H9 (cell line): Measurements from ENCODE around the gene UFSP1. TPM values are rescaled to one million over a fixed set of nuclear protein-coding genes. Genes with fewer than 3 reads are reported as not detected.
A peak's percentile ranks its signal among the peaks of the same experiment; 100 is the strongest.

Experiments
- DNase-seq: peaks from one replicate; pipeline ENCODE4 v3.0.0-alpha.2; 2017
- H2AFZ ChIP-seq: one replicate; pipeline ENCODE4 v1.6.1; 2013; ENCODE audit warnings: mild to moderate bottlenecking, low read length, control low read depth, moderate library complexity
- H2AK5ac ChIP-seq: 2 replicates; pipeline ENCODE4 v1.6.1; 2013; ENCODE audit warnings: low read length, control low read depth, mixed read lengths; ENCODE audit not compliant: insufficient read length
- H2BK120ac ChIP-seq: one replicate; pipeline ENCODE4 v1.6.1; 2013; ENCODE audit warnings: low read depth, mild to moderate bottlenecking, low read length, control low read depth, inconsistent platforms; ENCODE audit not compliant: poor library complexity, severe bottlenecking
- H2BK12ac ChIP-seq: 2 replicates; pipeline ENCODE4 v1.6.1; 2013; ENCODE audit warnings: low read length, control low read depth, mixed read lengths, low read depth; ENCODE audit not compliant: insufficient read length
- H2BK15ac ChIP-seq: 2 replicates; pipeline ENCODE4 v1.6.1; 2013; ENCODE audit warnings: low read depth, low read length, control low read depth
- H2BK20ac ChIP-seq: one replicate; pipeline ENCODE4 v1.6.1; 2013; ENCODE audit warnings: low read depth, mild to moderate bottlenecking, low read length, control low read depth, inconsistent platforms; ENCODE audit not compliant: poor library complexity, severe bottlenecking
- H2BK5ac ChIP-seq: 2 replicates; pipeline ENCODE4 v1.6.1; 2013; ENCODE audit warnings: low read length, control low read depth, mixed read lengths; ENCODE audit not compliant: insufficient read length
- H3K14ac ChIP-seq: 2 replicates; pipeline ENCODE4 v1.6.1; 2013; ENCODE audit warnings: low read length, control low read depth; ENCODE audit not compliant: insufficient read depth
- H3K18ac ChIP-seq: 2 replicates; pipeline ENCODE4 v1.6.1; 2013; ENCODE audit warnings: low read depth, mild to moderate bottlenecking, mixed read lengths, low read length, control low read depth; ENCODE audit not compliant: insufficient read length
- H3K23ac ChIP-seq: 2 replicates; pipeline ENCODE4 v1.6.1; 2013; ENCODE audit warnings: low read length, control low read depth, mixed read lengths, low read depth; ENCODE audit not compliant: insufficient read length
- H3K23me2 ChIP-seq: 2 replicates; pipeline ENCODE4 v1.6.1; 2013; ENCODE audit warnings: low read depth, mild to moderate bottlenecking, mixed read lengths, low read length, control low read depth; ENCODE audit not compliant: insufficient read length, poor library complexity, severe bottlenecking
- H3K27ac ChIP-seq: 2 replicates; pipeline ENCODE4 v1.5.1; 2013; ENCODE audit warnings: low read length, control low read depth, mixed read lengths, low read depth; ENCODE audit not compliant: insufficient read length
- H3K27me3 ChIP-seq: 2 replicates; pipeline ENCODE4 v1.6.1; 2013; ENCODE audit warnings: low read length, control low read depth, inconsistent platforms; ENCODE audit not compliant: insufficient read depth
- H3K4ac ChIP-seq: 2 replicates; pipeline ENCODE4 v1.6.1; 2013; ENCODE audit warnings: low read depth, mild to moderate bottlenecking, control low read depth, inconsistent platforms, low read length, moderate library complexity
- H3K4me1 ChIP-seq: 2 replicates; pipeline ENCODE4 v1.6.1; 2013; ENCODE audit warnings: low read length, control low read depth, inconsistent platforms; ENCODE audit not compliant: insufficient read depth
- H3K4me2 ChIP-seq: 2 replicates; pipeline ENCODE4 v1.6.1; 2013; ENCODE audit warnings: low read length, control low read depth, mixed read lengths; ENCODE audit not compliant: insufficient read length, insufficient read depth
- H3K56ac ChIP-seq: 2 replicates; pipeline ENCODE4 v1.6.1; 2013; ENCODE audit warnings: low read depth, mild to moderate bottlenecking, mixed read lengths, low read length, control low read depth; ENCODE audit not compliant: insufficient read length
- H3K79me1 ChIP-seq: 2 replicates; pipeline ENCODE4 v1.6.1; 2013; ENCODE audit warnings: low read depth, mild to moderate bottlenecking, moderate library complexity, low read length, control low read depth, inconsistent platforms; ENCODE audit not compliant: insufficient read depth, poor library complexity, severe bottlenecking
- H3K79me2 ChIP-seq: 2 replicates; pipeline ENCODE4 v1.6.1; 2013; ENCODE audit warnings: low read length, control low read depth, inconsistent platforms; ENCODE audit not compliant: insufficient read depth
- H3K9ac ChIP-seq: 2 replicates; pipeline ENCODE4 v1.6.1; 2013; ENCODE audit warnings: low read length, control low read depth, mixed read lengths; ENCODE audit not compliant: insufficient read length; ENCODE audit errors: extremely low read depth
- H3K9me3 ChIP-seq: one replicate; pipeline ENCODE4 v1.6.1; 2013; ENCODE audit warnings: low read depth, low read length, inconsistent platforms; ENCODE audit not compliant: control insufficient read depth
- H3T11ph ChIP-seq: one replicate; pipeline ENCODE4 v1.6.1; 2013; ENCODE audit warnings: mild to moderate bottlenecking, low read length, control low read depth, inconsistent platforms
- H4K20me1 ChIP-seq: one replicate; pipeline ENCODE4 v1.6.1; 2013; ENCODE audit not compliant: control insufficient read depth, insufficient read length, insufficient read depth
- H4K5ac ChIP-seq: 2 replicates; pipeline ENCODE4 v1.6.1; 2013; ENCODE audit warnings: low read depth, mild to moderate bottlenecking, mixed read lengths, low read length, control low read depth; ENCODE audit not compliant: insufficient read length
- H4K8ac ChIP-seq: replicated peaks from 2 replicates; pipeline ENCODE4 v1.6.1; 2013; ENCODE audit warnings: low read length, control low read depth, mixed read lengths, low read depth; ENCODE audit not compliant: insufficient read length
- H4K91ac ChIP-seq: 2 replicates; pipeline ENCODE4 v1.6.1; 2013; ENCODE audit warnings: low read depth, mild to moderate bottlenecking, moderate library complexity, mixed read lengths, low read length, control low read depth; ENCODE audit not compliant: insufficient read length
- H3K27ac Mint-ChIP-seq, 3 experiments: 2 replicates in 2 of 3; 3 replicates in 1 of 3; pipeline ENCODE4 v1.8.0; 2020 to 2021; ENCODE audit warnings: mixed read lengths in 3 of 3, mild to moderate bottlenecking in 1 of 3, moderate library complexity in 1 of 3
- H3K27me3 Mint-ChIP-seq: 2 replicates; pipeline ENCODE4 v1.8.0; 2021; ENCODE audit warnings: low read depth, mild to moderate bottlenecking, moderate library complexity, mixed read lengths
- H3K36me3 Mint-ChIP-seq, 3 experiments: 2 replicates in 2 of 3; 3 replicates in 1 of 3; pipeline ENCODE4 v1.8.0; 2020 to 2021; ENCODE audit warnings: low read depth in 3 of 3, mixed read lengths in 3 of 3; ENCODE audit not compliant: insufficient read depth in 1 of 3
- H3K4me1 Mint-ChIP-seq, 2 experiments: 2 replicates each; pipeline ENCODE4 v1.8.0; 2020; ENCODE audit warnings: mixed read lengths in 2 of 2
- H3K4me3 Mint-ChIP-seq, 2 experiments: 2 replicates in 1 of 2; 3 replicates in 1 of 2; pipeline ENCODE4 v1.8.0; 2020 to 2021; ENCODE audit warnings: mild to moderate bottlenecking in 2 of 2, mixed read lengths in 2 of 2, moderate library complexity in 1 of 2
- H3K9me3 Mint-ChIP-seq, 2 experiments: 2 replicates in 1 of 2; 3 replicates in 1 of 2; pipeline ENCODE4 v1.8.0; 2020; ENCODE audit warnings: mild to moderate bottlenecking in 2 of 2, mixed read lengths in 2 of 2, moderate library complexity in 1 of 2
- WGBS: extraction: QIAGEN DNeasy Blood & Tissue Kit; methylation state at CpG from one replicate; pipeline ENCODE4 v1.1.7; 2013; ENCODE audit warnings: missing lambda C conversion rate, low lambda C conversion rate, mixed read lengths; ENCODE audit not compliant: insufficient read length; ENCODE audit errors: extremely low coverage; 5-methylcytosine and 5-hydroxymethylcytosine counted together
- total RNA-seq: library from RNA; stranded (reverse); gene quantifications from 2 replicates; pipeline ENCODE4 v1.2.1, GENCODE V29; 2021
- TF ChIP-seq, protein P1 (sequence below): fragments of 200-600 bp; sonication (generic); conservative IDR thresholded peaks from 3 replicates; pipeline ENCODE4 v1.8.0; 2021; ENCODE audit warnings: antibody characterized with exemption, mild to moderate bottlenecking

The UFSP1 gene
- total RNA-seq, 1 experiment from 2014 or later, result 4.3 TPM

DNA sequence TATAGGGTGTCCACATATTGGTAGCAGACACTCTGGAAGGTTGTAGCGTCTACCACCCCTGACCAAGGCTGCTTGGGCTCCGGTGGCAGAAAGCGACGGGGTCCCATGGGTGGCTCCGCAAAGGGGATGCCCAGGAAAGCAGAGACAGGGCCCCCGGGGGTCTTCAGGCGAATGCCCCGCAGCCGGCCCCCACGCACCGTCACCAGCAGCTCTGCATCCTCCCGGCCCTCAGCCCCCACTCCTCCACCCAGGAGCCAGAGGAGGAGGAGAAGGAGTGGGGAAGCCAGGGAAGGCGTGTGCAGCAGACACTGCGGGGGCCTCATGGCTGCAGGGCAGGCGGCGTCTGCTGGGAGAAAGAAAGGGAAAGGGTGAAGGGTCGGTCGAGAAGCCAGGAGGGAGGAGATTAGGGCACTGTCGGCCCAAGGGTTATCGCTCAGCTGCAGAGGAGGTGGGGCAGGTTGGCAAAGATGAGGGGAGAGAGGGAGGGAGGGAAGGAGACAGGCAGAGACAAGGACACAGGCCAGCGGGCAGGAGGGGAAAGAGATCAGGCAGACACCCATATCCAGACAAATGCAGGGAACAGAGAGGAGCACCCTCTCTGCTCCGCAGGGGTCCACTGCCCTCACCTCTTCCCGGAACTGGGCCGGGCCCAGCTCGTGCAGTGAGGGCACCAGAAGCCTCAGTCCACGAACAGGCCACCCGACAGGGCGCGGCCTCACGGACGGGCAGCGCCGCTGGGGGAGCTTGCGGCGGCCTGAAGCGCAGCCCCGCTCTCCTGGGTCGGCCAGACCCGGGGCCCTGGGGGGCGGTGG, 4.6 kb upstream of the UFSP1 start:
- Histone ChIP-seq H2BK20ac (no peak overlapping the region), H3K79me1 (no peaks in the 10 kb centered on the region), H3K18ac (no peak overlapping the region), H4K20me1 (no peaks in the 10 kb centered on the region), H2BK120ac (no peak overlapping the region), H3T11ph (no peak overlapping the region), H4K8ac (no peak overlapping the region), H3K27ac (no peak overlapping the region), H3K9ac (no peak overlapping the region), H3K4me1 (peaks cover 2% of the 10 kb centered on the region; the same call in 1 of the 2 replicates), H3K27me3 (peaks cover 7% of the 10 kb centered on the region), H3K79me2 (no peaks in the 10 kb centered on the region), H2BK5ac (no peak overlapping the region), H3K4ac (no peak overlapping the region), H3K14ac (no peak overlapping the region), H3K9me3 (no peaks in the 10 kb centered on the region), H3K4me2 (peak overlapping the region; percentile 33), H2BK12ac (no peak overlapping the region), H3K23ac (no peak overlapping the region), H2AFZ (no peak overlapping the region), H4K91ac (no peak overlapping the region), H2BK15ac (no peak overlapping the region), H4K5ac (no peak overlapping the region), H3K23me2 (peaks cover 32% of the 10 kb centered on the region), H3K56ac (no peak overlapping the region), H2AK5ac (no peak overlapping the region)
- DNase-seq, result peak; percentile 46
- no peaks in the 10 kb centered on the region; a peak in 2 of 5 replicates for H3K9me3 Mint-ChIP-seq
- TF ChIP-seq, protein P1, sequence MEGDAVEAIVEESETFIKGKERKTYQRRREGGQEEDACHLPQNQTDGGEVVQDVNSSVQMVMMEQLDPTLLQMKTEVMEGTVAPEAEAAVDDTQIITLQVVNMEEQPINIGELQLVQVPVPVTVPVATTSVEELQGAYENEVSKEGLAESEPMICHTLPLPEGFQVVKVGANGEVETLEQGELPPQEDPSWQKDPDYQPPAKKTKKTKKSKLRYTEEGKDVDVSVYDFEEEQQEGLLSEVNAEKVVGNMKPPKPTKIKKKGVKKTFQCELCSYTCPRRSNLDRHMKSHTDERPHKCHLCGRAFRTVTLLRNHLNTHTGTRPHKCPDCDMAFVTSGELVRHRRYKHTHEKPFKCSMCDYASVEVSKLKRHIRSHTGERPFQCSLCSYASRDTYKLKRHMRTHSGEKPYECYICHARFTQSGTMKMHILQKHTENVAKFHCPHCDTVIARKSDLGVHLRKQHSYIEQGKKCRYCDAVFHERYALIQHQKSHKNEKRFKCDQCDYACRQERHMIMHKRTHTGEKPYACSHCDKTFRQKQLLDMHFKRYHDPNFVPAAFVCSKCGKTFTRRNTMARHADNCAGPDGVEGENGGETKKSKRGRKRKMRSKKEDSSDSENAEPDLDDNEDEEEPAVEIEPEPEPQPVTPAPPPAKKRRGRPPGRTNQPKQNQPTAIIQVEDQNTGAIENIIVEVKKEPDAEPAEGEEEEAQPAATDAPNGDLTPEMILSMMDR, result no peak
- H3K4me3 Mint-ChIP-seq, result peak overlapping the region; percentile 37 to 57
- no CpG with 5 or more reads among the region's 40 CpGs for WGBS
- peaks cover 25% of the 10 kb centered on the region for H3K27me3 Mint-ChIP-seq
- no peak overlapping the region for H3K27ac Mint-ChIP-seq
- no peaks in the 10 kb centered on the region for H3K36me3 Mint-ChIP-seq
- H3K4me1 Mint-ChIP-seq, result peaks cover 24 to 25% of the 10 kb centered on the region in 2 experiments
